Measurements from ENCODE around the gene KMT5C.

The KMT5C gene

DNA sequence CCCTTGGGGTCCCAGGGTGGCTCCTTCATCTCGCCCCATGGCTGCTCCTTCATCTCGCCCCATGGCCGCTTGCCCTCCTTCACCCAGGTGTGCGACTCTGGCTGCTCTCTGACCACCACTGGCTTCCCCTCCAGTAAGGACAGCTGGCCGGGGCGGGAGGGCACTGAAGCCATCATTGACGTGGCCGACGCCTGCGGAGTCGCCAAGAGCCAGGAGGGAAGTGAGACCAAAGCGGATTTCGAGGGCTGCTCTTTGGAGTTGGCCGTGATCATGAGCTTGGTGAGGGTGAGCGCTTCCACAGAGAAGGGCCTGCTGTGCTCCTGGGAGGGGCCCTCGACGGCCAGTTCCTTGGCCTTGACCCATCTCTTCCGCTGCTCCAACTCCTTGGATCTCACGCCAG lies 18.8 kb downstream of the KMT5C start:
- H3K27ac ChIP-seq (ENCODE audit: extremely low read depth, low read depth, low read length): no peak overlapping the region
- TF ChIP-seq ZNF596 (tag by site-specific recombination; IDR thresholded peaks at IDR 0.05): no peak
- no peak for TF ChIP-seq ZNF560 (tag by site-specific recombination; IDR thresholded peaks at IDR 0.05; ENCODE audit: borderline replicate concordance)
- TF ChIP-seq ZNF221 (tag by site-specific recombination; IDR thresholded peaks at IDR 0.05; ENCODE audit: borderline replicate concordance): no peak
- TF ChIP-seq ZNF776 (tag by site-specific recombination; IDR thresholded peaks at IDR 0.05; ENCODE audit: borderline replicate concordance): no peak
- TF ChIP-seq ZNF623 (tag by site-specific recombination; IDR thresholded peaks at IDR 0.05): no peak
- TF ChIP-seq ZNF292 (tag by site-specific recombination; IDR thresholded peaks at IDR 0.05; ENCODE audit: borderline replicate concordance, low read depth): no peak
- no peak for TF ChIP-seq ZNF473 (tag by site-specific recombination; IDR thresholded peaks at IDR 0.05)
- TF ChIP-seq GFI1B (tag by site-specific recombination; IDR thresholded peaks at IDR 0.05): no peak
- TF ChIP-seq, protein P1, sequence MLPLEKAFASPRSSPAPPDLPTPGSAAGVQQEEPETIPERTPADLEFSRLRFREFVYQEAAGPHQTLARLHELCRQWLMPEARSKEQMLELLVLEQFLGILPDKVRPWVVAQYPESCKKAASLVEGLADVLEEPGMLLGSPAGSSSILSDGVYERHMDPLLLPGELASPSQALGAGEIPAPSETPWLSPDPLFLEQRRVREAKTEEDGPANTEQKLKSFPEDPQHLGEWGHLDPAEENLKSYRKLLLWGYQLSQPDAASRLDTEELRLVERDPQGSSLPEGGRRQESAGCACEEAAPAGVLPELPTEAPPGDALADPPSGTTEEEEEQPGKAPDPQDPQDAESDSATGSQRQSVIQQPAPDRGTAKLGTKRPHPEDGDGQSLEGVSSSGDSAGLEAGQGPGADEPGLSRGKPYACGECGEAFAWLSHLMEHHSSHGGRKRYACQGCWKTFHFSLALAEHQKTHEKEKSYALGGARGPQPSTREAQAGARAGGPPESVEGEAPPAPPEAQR (tag by site-specific recombination; IDR thresholded peaks at IDR 0.05): no peak
- no peak for TF ChIP-seq HOXA7 (CRISPR knock-in tag; IDR thresholded peaks at IDR 0.05; ENCODE audit: borderline replicate concordance)
- no peak for TF ChIP-seq ZNF239 (tag by site-specific recombination; IDR thresholded peaks at IDR 0.05)
- TF ChIP-seq, protein P2, sequence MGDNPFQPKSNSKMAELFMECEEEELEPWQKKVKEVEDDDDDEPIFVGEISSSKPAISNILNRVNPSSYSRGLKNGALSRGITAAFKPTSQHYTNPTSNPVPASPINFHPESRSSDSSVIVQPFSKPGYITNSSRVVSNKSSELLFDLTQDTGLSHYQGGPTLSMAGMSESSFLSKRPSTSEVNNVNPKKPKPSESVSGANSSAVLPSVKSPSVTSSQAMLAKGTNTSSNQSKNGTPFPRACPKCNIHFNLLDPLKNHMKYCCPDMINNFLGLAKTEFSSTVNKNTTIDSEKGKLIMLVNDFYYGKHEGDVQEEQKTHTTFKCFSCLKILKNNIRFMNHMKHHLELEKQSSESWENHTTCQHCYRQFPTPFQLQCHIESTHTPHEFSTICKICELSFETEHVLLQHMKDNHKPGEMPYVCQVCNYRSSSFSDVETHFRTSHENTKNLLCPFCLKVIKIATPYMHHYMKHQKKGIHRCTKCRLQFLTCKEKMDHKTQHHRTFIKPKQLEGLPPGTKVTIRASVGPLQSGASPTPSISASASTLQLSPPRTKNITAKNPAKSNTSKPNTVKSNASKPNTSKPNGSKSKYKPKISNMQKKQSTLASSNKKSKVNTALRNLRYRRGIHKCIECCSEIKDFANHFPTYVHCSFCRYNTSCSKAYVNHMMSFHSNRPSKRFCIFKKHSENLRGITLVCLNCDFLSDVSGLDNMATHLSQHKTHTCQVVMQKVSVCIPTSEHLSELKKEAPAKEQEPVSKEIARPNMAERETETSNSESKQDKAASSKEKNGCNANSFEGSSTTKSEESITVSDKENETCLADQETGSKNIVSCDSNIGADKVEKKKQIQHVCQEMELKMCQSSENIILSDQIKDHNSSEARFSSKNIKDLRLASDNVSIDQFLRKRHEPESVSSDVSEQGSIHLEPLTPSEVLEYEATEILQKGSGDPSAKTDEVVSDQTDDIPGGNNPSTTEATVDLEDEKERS (tag by site-specific recombination; IDR thresholded peaks at IDR 0.05): no peak
- TF ChIP-seq, protein P3, sequence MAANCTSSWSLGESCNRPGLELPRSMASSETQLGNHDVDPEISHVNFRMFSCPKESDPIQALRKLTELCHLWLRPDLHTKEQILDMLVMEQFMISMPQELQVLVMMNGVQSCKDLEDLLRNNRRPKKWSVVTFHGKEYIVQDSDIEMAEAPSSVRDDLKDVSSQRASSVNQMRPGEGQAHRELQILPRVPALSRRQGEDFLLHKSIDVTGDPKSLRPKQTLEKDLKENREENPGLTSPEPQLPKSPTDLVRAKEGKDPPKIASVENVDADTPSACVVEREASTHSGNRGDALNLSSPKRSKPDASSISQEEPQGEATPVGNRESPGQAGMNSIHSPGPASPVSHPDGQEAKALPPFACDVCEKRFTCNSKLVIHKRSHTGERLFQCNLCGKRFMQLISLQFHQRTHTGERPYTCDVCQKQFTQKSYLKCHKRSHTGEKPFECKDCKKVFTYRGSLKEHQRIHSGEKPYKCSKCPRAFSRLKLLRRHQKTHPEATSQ (tag by site-specific recombination; IDR thresholded peaks at IDR 0.05): no peak
- TF ChIP-seq, protein P4, sequence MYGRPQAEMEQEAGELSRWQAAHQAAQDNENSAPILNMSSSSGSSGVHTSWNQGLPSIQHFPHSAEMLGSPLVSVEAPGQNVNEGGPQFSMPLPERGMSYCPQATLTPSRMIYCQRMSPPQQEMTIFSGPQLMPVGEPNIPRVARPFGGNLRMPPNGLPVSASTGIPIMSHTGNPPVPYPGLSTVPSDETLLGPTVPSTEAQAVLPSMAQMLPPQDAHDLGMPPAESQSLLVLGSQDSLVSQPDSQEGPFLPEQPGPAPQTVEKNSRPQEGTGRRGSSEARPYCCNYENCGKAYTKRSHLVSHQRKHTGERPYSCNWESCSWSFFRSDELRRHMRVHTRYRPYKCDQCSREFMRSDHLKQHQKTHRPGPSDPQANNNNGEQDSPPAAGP (tag by site-specific recombination; IDR thresholded peaks at IDR 0.05): no peak
- TF ChIP-seq, protein P5, sequence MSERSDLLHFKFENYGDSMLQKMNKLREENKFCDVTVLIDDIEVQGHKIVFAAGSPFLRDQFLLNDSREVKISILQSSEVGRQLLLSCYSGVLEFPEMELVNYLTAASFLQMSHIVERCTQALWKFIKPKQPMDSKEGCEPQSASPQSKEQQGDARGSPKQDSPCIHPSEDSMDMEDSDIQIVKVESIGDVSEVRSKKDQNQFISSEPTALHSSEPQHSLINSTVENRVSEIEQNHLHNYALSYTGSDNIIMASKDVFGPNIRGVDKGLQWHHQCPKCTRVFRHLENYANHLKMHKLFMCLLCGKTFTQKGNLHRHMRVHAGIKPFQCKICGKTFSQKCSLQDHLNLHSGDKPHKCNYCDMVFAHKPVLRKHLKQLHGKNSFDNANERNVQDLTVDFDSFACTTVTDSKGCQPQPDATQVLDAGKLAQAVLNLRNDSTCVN (tag by site-specific recombination; optimal IDR thresholded peaks at IDR 0.05): no peak
- TF ChIP-seq, protein P6, sequence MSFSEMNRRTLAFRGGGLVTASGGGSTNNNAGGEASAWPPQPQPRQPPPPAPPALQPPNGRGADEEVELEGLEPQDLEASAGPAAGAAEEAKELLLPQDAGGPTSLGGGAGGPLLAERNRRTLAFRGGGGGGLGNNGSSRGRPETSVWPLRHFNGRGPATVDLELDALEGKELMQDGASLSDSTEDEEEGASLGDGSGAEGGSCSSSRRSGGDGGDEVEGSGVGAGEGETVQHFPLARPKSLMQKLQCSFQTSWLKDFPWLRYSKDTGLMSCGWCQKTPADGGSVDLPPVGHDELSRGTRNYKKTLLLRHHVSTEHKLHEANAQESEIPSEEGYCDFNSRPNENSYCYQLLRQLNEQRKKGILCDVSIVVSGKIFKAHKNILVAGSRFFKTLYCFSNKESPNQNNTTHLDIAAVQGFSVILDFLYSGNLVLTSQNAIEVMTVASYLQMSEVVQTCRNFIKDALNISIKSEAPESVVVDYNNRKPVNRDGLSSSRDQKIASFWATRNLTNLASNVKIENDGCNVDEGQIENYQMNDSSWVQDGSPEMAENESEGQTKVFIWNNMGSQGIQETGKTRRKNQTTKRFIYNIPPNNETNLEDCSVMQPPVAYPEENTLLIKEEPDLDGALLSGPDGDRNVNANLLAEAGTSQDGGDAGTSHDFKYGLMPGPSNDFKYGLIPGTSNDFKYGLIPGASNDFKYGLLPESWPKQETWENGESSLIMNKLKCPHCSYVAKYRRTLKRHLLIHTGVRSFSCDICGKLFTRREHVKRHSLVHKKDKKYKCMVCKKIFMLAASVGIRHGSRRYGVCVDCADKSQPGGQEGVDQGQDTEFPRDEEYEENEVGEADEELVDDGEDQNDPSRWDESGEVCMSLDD (tag by site-specific recombination; IDR thresholded peaks at IDR 0.05): no peak
- TF ChIP-seq HOXD13 (CRISPR knock-in tag; IDR thresholded peaks at IDR 0.05; ENCODE audit: borderline replicate concordance): no peak
- CTCF ChIA-PET: interaction anchor here (1.2 kb wide), 1 partner anchor 13 kb away, joined by 3 read pairs; no protein-coding TSS in a partner anchor
- POLR2A ChIA-PET: no interaction called here
- no peak overlapping the region for H3K4me3 ChIP-seq (ENCODE audit: low read depth, low read length)
- H3K9me3 ChIP-seq (ENCODE audit: control insufficient read depth, insufficient read depth, low read depth, low read length): no peaks in the 10 kb centered on the region
- no peaks in the 10 kb centered on the region for H3K36me3 ChIP-seq (ENCODE audit: control insufficient read depth in 2 of 2, insufficient read depth in 1 of 2, low read length in 2 of 2)
- peaks cover 5% of the 10 kb centered on the region; the same call in 1 of the 2 replicates for H3K4me1 ChIP-seq (ENCODE audit: control insufficient read depth, insufficient read depth, low read length)
